ENCODE results near the gene KHNYN. TPM values are rescaled to one million over a fixed set of nuclear protein-coding genes. Genes with fewer than 3 reads are reported as not detected.
A peak's percentile ranks its signal among the peaks of the same experiment; 100 is the strongest.

KHNYN gene
- total RNA-seq, 1 donor from 2014 or later = 43.8 TPM

- no peak overlapping the region for H3K27ac Mint-ChIP-seq (ENCODE audit: unreplicated experiment)
- peaks cover 45% of the 10 kb centered on the region for H3K36me3 Mint-ChIP-seq (ENCODE audit: low read depth, unreplicated experiment)
- H3K27me3 Mint-ChIP-seq (ENCODE audit: unreplicated experiment) = peaks cover 12% of the 10 kb centered on the region
- no peaks in the 10 kb centered on the region for H3K9me3 Mint-ChIP-seq (ENCODE audit: unreplicated experiment)
- no peaks in the 10 kb centered on the region for H3K4me1 Mint-ChIP-seq (ENCODE audit: unreplicated experiment)
- TF ChIP-seq, protein P1, sequence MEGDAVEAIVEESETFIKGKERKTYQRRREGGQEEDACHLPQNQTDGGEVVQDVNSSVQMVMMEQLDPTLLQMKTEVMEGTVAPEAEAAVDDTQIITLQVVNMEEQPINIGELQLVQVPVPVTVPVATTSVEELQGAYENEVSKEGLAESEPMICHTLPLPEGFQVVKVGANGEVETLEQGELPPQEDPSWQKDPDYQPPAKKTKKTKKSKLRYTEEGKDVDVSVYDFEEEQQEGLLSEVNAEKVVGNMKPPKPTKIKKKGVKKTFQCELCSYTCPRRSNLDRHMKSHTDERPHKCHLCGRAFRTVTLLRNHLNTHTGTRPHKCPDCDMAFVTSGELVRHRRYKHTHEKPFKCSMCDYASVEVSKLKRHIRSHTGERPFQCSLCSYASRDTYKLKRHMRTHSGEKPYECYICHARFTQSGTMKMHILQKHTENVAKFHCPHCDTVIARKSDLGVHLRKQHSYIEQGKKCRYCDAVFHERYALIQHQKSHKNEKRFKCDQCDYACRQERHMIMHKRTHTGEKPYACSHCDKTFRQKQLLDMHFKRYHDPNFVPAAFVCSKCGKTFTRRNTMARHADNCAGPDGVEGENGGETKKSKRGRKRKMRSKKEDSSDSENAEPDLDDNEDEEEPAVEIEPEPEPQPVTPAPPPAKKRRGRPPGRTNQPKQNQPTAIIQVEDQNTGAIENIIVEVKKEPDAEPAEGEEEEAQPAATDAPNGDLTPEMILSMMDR (IDR thresholded peaks at IDR 0.05; ENCODE audit: unreplicated experiment) = peak; percentile 70
- DNase-seq (ENCODE audit: low spot score) = peak; percentile 52
- H3K4me3 Mint-ChIP-seq (ENCODE audit: unreplicated experiment) = peak overlapping the region; percentile 76
Measured at GRCh38 chr14:24411443-24412389, 18.0 kb upstream of the KHNYN start.

GRCh38 chr14:24414077-24414476, 15.7 kb upstream of the KHNYN start:
- peaks cover 17% of the 10 kb centered on the region for H3K27me3 Mint-ChIP-seq (ENCODE audit: unreplicated experiment)
- TF ChIP-seq, protein P1 (IDR thresholded peaks at IDR 0.05; ENCODE audit: unreplicated experiment) = no peak
- H3K27ac Mint-ChIP-seq (ENCODE audit: unreplicated experiment) = no peak overlapping the region
- H3K4me3 Mint-ChIP-seq (ENCODE audit: unreplicated experiment) = no peak overlapping the region
- peaks cover 3% of the 10 kb centered on the region for H3K4me1 Mint-ChIP-seq (ENCODE audit: unreplicated experiment)
- no peaks in the 10 kb centered on the region for H3K9me3 Mint-ChIP-seq (ENCODE audit: unreplicated experiment)
- peaks cover 45% of the 10 kb centered on the region for H3K36me3 Mint-ChIP-seq (ENCODE audit: low read depth, unreplicated experiment)
- DNase-seq (ENCODE audit: low spot score) = no peak

DNA sequence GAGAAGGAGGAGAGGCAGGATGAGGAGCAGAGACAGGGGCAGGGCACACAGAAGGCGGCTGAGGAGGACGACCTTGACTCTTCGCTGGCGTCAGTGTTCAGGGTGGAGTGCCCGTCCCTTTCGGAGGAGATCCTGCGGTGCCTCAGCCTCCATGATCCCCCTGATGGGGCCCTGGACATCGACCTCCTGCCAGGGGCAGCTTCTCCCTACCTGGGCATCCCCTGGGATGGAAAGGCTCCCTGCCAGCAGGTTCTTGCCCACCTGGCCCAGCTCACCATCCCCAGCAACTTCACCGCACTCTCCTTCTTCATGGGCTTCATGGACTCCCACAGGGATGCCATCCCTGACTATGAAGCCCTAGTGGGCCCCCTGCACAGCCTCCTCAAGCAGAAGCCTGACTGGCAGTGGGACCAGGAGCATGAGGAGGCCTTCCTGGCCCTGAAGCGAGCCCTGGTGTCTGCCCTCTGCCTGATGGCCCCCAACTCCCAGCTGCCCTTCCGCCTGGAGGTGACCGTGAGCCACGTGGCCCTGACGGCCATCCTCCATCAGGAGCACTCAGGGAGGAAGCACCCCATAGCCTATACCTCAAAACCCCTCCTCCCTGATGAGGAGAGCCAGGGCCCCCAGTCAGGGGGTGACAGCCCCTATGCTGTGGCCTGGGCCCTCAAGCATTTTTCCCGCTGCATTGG, 14.9 kb upstream of the KHNYN start:
- DNase-seq (ENCODE audit: low spot score) = no peak
- Mint-ChIP-seq H3K27ac (ENCODE audit: unreplicated experiment) (no peak overlapping the region), H3K4me1 (ENCODE audit: unreplicated experiment) (peaks cover 3% of the 10 kb centered on the region), H3K4me3 (ENCODE audit: unreplicated experiment) (no peak overlapping the region), H3K9me3 (ENCODE audit: unreplicated experiment) (no peaks in the 10 kb centered on the region), H3K27me3 (ENCODE audit: unreplicated experiment) (peaks cover 17% of the 10 kb centered on the region), H3K36me3 (ENCODE audit: low read depth, unreplicated experiment) (peaks cover 45% of the 10 kb centered on the region)
- TF ChIP-seq, protein P1 (IDR thresholded peaks at IDR 0.05; ENCODE audit: unreplicated experiment) = no peak

- no peaks in the 10 kb centered on the region for H3K9me3 Mint-ChIP-seq (ENCODE audit: unreplicated experiment)
- peaks cover 17% of the 10 kb centered on the region for H3K27me3 Mint-ChIP-seq (ENCODE audit: unreplicated experiment)
- DNase-seq (ENCODE audit: low spot score) = no peak
- peaks cover 3% of the 10 kb centered on the region for H3K4me1 Mint-ChIP-seq (ENCODE audit: unreplicated experiment)
- TF ChIP-seq, protein P1 (IDR thresholded peaks at IDR 0.05; ENCODE audit: unreplicated experiment) = no peak
- H3K4me3 Mint-ChIP-seq (ENCODE audit: unreplicated experiment) = peak overlapping the region; percentile 75
- no peak overlapping the region for H3K27ac Mint-ChIP-seq (ENCODE audit: unreplicated experiment)
- peaks cover 44% of the 10 kb centered on the region for H3K36me3 Mint-ChIP-seq (ENCODE audit: low read depth, unreplicated experiment)
Measured at GRCh38 chr14:24415421-24416253, 14.1 kb upstream of the KHNYN start.
